Epithelial cell of proximal tubule (primary cell): Measurements from ENCODE around the gene JAG1. TPM values are rescaled to one million over a fixed set of nuclear protein-coding genes. Genes with fewer than 3 reads are reported as not detected.

Experiments
- DNase-seq: peaks from one replicate; pipeline ENCODE4 v3.0.0-alpha.2; 2011; ENCODE audit warnings: low read depth
- H3K4me3 ChIP-seq: 2 replicates; pipeline ENCODE4 v1.5.1; 2011; ENCODE audit warnings: low read depth, mild to moderate bottlenecking, low read length
- CTCF ChIP-seq: conservative IDR thresholded peaks from 2 replicates; pipeline ENCODE4 v1.5.1; 2012; ENCODE audit warnings: low read depth, mild to moderate bottlenecking, low read length
- total RNA-seq: library from RNA; depleted of rRNA; stranded (reverse); fragments of >200 nt; gene quantifications from 2 replicates; pipeline ENCODE4 v1.2.3, GENCODE V29; 2015

Gene JAG1
- total RNA-seq, 1 donor from 2014 or later = 42.8 TPM

GRCh38 chr20:10604865-10605440, 68.8 kb downstream of the JAG1 start:
- no peak for TF ChIP-seq CTCF
- H3K4me3 ChIP-seq = no peak overlapping the region
- DNase-seq = no peak

DNA sequence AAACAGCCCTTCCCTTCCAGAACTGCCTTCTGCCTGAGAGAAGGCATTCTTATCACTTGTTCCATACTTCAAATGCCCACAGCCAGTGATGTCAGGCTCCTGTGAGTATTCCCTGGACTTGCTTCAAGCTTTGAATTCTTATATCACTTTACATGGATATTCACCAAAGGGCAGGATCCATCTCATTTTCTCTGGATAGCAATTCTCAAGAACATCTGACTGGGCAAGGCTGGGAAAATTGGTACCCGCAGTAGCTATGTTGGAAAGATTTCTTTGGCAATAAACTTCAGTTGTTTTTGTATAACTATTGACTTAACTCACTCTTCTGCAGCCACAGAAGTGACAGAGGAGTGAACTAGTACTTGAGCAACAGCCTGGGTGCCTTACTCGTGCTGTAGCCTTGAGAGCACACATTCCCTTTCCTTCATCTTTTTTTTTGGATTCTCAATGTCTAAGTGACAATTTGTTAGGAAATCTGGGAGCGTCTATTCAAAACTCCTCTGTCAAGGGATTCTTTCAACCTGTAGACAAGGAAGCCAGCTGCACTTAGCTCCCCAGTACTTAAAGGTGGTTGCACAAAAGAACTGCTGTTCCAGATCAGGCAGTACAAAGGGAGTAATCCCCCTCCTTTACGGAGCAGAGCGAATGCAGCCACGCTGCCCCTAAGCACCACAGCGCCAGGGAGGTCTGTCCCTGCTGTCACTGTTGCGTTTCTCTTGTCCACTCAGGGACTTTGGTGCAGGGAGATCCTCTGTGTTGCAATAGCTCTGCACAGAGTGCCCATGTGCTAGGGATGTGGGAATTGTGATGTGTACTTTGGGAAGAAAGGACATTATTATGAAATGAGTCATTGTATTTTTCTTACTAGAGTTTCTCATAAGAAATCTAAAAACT, 69.6 kb downstream of the JAG1 start:
- no peak for TF ChIP-seq CTCF
- H3K4me3 ChIP-seq = no peak overlapping the region
- DNase-seq = peak; percentile 70

GRCh38 chr20:10603378-10603777, 70.4 kb downstream of the JAG1 start:
- no peak for TF ChIP-seq CTCF
- no peak overlapping the region for H3K4me3 ChIP-seq
- no peak for DNase-seq

DNA sequence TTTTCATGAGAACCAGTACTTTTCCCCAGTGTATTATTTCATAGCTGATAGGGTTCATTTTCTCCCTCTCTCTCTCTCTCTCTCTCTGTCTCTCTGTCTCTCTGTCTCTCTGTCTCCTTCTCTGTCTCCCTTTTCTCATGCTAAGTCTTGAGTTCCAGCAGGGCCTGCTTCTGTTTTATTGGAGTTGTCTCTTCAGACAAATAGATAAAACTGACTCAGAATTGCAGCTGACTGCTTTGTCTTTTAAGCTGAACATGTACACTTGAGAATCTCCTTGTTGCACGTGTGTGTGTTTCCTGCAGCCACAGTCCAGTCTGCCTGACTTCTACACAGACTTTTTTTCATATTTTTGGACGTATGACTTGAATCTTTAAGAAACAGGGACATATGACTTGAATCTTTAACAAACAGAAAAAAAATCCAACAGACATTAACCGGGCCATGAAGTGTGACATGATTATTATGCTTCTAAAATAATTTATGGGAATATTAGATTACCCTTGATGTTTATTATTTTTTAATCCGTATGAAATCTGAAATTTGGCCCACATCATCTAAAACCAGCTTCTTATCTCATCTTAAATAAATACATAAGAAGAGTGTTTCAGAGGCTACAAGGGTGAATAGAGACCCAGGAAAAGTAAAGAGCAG, 71.5 kb downstream of the JAG1 start:
- H3K4me3 ChIP-seq = no peak overlapping the region

GRCh38 chr20:10597637-10598036, 76.2 kb downstream of the JAG1 start:
- no peak for TF ChIP-seq CTCF
- no peak for DNase-seq
- H3K4me3 ChIP-seq = no peak overlapping the region

More for the DNA sequence above, 71.5 kb downstream of the JAG1 start:
- no peak for DNase-seq
- TF ChIP-seq CTCF = no peak

- no peak for TF ChIP-seq CTCF
- no peak for DNase-seq
- H3K4me3 ChIP-seq = no peak overlapping the region
These were observed 77.1 kb downstream of the JAG1 start for GRCh38 chr20:10596710-10597121.
